WTC11 (cell line): ENCODE data around the gene GRB7.

Experiments used
- CREB1 ChIP-seq: sonication (generic); formaldehyde crosslinking; IDR thresholded peaks from 2 replicates; pipeline ENCODE4 v1.8.0; 2023; ENCODE audit warnings: mild to moderate bottlenecking, missing genetic modification reagents
- FOXJ3 ChIP-seq: sonication (generic); formaldehyde crosslinking; IDR thresholded peaks from 2 replicates; pipeline ENCODE4 v1.9.0; 2021; ENCODE audit warnings: missing genetic modification reagents, mild to moderate bottlenecking, borderline replicate concordance
- IRF2 ChIP-seq: sonication (generic); formaldehyde crosslinking; IDR thresholded peaks from 2 replicates; pipeline ENCODE4 v1.8.0; 2022; ENCODE audit warnings: low read depth, missing genetic modification reagents, borderline replicate concordance
- TF ChIP-seq, protein P1 (sequence below): sonication (generic); formaldehyde crosslinking; IDR thresholded peaks from 2 replicates; pipeline ENCODE4 v1.8.1; 2023; ENCODE audit warnings: mild to moderate bottlenecking, missing genetic modification reagents
- TF ChIP-seq, protein P2 (sequence below): fragments of 200-600 bp; IDR thresholded peaks from 2 replicates; pipeline ENCODE4 v1.8.0; 2022; ENCODE audit warnings: antibody characterized with exemption
- TF ChIP-seq, protein P3 (sequence below): sonication (generic); formaldehyde crosslinking; IDR thresholded peaks from 2 replicates; pipeline ENCODE4 v1.8.1; 2023; ENCODE audit warnings: mild to moderate bottlenecking, missing genetic modification reagents

DNA sequence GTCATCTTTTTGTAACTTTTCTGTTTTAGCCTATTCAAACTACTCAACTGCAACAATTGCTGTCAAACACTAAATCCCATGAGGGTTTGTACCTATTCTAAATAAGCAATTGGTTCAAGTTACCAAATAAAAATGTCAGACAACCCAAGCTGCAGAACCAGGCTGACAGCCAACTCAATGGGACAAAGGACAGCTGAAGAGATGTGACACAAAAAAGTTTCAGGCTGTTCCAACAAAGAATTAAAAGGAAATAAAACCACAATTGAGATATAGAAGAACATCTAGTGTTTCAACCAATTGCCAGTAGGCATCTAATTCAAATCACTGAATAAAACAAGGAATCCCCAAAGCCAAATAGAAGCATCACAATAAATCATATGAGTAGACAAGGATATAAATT lies 49.3 kb downstream of the GRB7 start:
- no peak for TF ChIP-seq IRF2 (CRISPR knock-in tag)
- TF ChIP-seq FOXJ3 (CRISPR knock-in tag): no peak
- TF ChIP-seq, protein P1, sequence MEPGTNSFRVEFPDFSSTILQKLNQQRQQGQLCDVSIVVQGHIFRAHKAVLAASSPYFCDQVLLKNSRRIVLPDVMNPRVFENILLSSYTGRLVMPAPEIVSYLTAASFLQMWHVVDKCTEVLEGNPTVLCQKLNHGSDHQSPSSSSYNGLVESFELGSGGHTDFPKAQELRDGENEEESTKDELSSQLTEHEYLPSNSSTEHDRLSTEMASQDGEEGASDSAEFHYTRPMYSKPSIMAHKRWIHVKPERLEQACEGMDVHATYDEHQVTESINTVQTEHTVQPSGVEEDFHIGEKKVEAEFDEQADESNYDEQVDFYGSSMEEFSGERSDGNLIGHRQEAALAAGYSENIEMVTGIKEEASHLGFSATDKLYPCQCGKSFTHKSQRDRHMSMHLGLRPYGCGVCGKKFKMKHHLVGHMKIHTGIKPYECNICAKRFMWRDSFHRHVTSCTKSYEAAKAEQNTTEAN (CRISPR knock-in tag): no peak
- TF ChIP-seq, protein P2, sequence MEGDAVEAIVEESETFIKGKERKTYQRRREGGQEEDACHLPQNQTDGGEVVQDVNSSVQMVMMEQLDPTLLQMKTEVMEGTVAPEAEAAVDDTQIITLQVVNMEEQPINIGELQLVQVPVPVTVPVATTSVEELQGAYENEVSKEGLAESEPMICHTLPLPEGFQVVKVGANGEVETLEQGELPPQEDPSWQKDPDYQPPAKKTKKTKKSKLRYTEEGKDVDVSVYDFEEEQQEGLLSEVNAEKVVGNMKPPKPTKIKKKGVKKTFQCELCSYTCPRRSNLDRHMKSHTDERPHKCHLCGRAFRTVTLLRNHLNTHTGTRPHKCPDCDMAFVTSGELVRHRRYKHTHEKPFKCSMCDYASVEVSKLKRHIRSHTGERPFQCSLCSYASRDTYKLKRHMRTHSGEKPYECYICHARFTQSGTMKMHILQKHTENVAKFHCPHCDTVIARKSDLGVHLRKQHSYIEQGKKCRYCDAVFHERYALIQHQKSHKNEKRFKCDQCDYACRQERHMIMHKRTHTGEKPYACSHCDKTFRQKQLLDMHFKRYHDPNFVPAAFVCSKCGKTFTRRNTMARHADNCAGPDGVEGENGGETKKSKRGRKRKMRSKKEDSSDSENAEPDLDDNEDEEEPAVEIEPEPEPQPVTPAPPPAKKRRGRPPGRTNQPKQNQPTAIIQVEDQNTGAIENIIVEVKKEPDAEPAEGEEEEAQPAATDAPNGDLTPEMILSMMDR: no peak
- TF ChIP-seq CREB1 (CRISPR knock-in tag): no peak
- TF ChIP-seq, protein P3, sequence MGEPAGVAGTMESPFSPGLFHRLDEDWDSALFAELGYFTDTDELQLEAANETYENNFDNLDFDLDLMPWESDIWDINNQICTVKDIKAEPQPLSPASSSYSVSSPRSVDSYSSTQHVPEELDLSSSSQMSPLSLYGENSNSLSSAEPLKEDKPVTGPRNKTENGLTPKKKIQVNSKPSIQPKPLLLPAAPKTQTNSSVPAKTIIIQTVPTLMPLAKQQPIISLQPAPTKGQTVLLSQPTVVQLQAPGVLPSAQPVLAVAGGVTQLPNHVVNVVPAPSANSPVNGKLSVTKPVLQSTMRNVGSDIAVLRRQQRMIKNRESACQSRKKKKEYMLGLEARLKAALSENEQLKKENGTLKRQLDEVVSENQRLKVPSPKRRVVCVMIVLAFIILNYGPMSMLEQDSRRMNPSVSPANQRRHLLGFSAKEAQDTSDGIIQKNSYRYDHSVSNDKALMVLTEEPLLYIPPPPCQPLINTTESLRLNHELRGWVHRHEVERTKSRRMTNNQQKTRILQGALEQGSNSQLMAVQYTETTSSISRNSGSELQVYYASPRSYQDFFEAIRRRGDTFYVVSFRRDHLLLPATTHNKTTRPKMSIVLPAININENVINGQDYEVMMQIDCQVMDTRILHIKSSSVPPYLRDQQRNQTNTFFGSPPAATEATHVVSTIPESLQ (CRISPR knock-in tag): no peak
